HG03565 (cell line): ENCODE measurements around the gene ACSBG1.
"Not testable (repeated sequence)": the region's sequence is repeated elsewhere in the genome, so short reads cannot be mapped to it uniquely, and the experiment has no call there.

Experiments used
- ATAC-seq: cut with Tn5 transposase; IDR thresholded peaks from one replicate; pipeline ENCODE4 v1.9.1; 2021; ENCODE audit warnings: mild to moderate bottlenecking, moderate library complexity; ENCODE audit not compliant: unreplicated experiment

The ACSBG1 gene

DNA sequence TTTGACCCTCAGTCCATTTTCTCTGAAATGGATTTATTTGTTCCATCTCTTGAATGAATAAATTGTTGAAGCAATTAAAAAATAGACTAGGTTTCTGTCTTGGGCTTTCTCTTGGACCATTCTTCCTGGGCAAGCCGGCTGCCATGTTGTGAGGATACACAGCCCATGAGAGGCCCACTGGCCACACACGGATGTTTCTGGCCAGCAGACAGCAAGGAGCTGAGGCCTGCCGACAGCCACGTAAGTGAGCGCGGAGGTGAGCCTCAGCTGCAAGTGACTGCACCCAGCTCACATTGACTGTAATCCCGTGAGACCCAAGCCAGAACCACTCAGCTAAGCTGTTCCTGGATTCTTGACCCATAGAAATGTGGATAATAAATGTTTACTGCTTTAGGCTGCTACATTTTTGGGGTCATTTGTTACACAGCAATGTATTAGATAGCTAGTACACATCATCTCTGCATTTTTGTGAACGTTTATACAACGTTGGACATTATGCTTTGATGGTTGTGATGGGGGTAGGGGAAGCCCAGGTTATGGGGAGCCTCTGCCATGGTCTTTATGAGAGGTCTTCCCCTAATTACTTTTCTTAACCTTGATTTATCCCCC lies 62.4 kb downstream of the ACSBG1 start:
- no peak for ATAC-seq

DNA sequence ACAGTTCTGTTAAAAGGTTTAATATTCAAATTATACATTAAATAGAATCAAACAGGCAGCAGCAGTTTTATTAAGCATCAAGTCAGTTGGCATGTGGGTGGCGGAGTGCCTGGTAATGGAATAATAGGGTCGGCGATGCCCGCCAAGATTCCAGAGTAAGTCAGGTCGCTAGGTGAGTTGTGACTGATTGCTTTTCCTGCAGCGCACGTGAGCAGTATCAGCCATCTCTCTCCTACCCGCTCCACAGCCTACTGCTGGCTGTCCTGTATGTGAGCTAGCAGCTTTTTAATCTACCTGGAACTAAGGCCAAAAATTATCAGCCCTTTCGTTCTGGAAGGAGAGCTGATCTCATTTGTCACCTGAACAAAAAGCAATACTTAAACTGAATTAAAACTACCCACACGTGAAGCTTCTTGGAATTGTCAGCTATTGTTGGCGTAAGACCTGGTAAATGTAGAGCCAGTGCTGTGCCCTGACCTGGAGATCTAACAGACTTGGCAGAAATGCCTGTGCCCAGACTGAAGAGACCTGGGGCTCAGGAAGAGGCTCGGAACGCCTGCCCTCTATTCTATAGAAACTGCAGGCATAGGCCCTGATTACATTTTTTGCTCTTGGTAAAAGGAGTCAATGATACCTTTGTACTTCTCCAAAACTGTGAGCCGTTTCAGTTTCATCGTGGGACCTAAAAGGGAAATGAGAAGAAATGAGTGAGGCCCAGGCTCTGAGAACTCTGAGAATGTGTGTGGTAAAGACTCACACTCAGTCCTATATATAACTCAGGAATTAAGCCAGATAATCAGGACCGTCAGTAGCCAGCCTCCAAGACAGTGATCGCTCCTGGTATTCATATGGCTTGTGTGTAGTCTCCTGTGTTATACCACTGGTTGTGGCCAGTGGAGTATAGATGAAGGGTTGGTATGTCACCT lies 63.3 kb downstream of the ACSBG1 start:
- no peak for ATAC-seq

DNA sequence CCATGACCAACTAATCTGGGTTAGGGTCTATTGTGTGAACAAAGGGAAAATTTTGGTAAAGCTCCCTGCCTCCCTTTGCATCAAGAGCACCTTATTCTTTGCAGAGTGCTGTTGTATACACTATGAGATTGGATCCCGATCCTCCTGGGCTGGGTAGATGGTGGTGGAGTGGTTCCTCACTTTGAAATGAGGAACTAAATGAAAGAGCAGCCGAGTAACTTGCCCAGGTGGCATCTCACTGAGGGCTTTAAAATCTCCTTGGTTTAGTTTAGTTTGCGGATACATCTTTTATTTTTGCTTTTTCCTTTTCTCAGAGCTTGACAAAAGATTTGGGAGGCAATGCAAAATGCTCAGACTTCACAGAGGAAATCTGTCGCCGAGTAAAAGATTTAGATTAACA lies 65.8 kb downstream of the ACSBG1 start:
- no peak for ATAC-seq

- ATAC-seq, result peak; percentile 61
Measured at GRCh38 chr15:78167227-78167888, 67.0 kb downstream of the ACSBG1 start.

DNA sequence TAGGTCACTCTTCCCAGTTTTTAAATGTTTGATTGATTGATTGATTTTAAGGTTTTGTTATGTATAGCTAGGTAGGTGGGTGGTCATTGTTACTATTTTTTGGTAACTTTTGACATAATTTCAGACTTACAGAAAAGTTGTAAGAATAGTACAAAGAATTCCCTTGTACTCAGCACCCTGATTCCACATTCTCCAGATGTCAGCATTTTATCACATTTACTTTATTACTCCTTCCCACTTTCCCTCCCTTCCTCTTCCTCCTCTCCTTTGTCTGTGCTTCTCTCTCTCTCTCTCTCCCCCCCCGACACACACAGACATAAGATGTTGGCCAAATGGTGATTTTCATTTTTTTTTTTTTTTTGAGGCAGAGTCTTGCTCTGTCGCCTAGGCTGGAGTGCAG lies 70.4 kb downstream of the ACSBG1 start:
- ATAC-seq, result no peak

GRCh38 chr15:78162038-78162437 lies 72.3 kb downstream of the ACSBG1 start:
- ATAC-seq, result no peak

- ATAC-seq, result no peak
Measured at GRCh38 chr15:78159395-78159794, 75.0 kb downstream of the ACSBG1 start.

DNA sequence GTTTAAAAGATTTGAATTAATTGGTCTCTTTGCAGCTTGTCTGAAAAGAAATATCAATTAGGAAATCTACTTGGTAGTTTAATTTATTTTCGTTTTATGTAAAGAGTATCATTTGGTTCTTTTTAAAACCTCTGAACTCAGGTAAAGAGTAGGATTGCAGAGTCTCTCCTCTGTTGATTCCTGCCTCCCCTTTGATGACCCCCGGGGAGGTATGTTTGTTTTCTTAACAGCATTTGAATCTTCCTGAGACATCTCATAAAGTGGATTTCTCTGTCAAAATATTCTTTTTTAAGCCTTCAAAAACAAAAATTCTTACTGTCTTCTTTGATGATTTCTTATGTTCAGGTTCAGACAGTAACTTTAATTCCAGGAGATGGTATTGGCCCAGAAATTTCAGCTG lies 77.2 kb downstream of the ACSBG1 start:
- no peak for ATAC-seq

DNA sequence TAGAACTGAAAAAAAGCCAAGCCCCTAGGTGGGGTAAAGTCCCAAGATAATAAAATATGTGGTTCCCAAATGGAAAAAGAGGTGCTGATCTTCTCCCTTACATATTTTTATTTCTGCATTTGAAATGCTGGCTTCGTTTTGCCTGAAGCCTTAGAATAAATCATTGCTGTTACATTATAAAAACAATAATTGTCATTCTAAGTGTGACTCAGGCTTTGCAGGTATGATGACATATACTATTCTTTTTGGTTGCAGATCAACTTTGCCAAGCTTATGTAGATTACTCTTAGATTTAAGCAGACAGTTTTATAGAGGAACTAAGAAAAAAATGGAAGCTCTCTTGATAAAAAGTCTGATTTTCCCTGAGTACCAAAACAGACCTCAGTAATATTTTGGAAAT lies 77.7 kb downstream of the ACSBG1 start:
- no peak for ATAC-seq

GRCh38 chr15:78155355-78155939 lies 78.9 kb downstream of the ACSBG1 start:
- ATAC-seq, result no peak

- no peak for ATAC-seq
Measured at GRCh38 chr15:78154955-78155354, 79.4 kb downstream of the ACSBG1 start.

- ATAC-seq, result not testable (repeated sequence)
Measured at GRCh38 chr15:78151075-78151474, 83.3 kb downstream of the ACSBG1 start.

- ATAC-seq, result peak; percentile 27
Measured at GRCh38 chr15:78149805-78150751, 84.3 kb downstream of the ACSBG1 start.

GRCh38 chr15:78149068-78149804 lies 85.1 kb downstream of the ACSBG1 start, which contains the start of gene IDH3A:
TSS of gene IDH3A (plus strand) at chr15:78149362. CDS start at chr15:78149404, 42 bp downstream.
- ATAC-seq, result peak; percentile 83

DNA sequence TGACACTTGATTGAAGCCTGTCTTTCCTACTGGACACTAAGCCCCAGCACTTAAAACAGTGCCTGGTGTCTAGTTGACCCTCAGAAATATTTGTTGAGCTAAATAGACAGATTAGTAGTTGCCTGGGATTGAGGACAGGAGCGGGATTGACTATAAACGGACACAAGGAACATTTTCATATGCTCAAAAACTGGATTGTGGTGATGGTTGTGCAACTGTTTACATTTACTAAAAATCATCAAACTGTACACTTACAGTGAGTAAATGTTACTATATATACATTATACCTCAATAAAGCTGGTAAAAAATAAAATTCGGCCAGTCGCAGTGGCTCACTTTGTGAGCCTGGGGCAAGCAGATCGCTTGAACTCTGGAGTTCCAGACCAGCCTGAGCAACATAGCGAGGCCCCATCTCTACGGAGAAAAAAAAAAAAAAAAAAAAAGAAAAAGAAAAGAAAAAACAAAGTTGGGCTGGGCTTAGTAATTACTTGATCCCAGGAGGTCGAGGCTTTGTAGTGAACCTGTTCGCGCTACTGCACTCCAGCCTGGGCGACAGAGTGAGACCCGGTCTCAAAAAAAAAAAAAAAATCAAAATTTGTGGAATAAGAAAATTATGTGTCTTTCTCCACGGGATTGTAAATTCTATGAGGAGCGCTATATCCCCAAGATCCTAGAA lies 85.8 kb downstream of the ACSBG1 start:
- no peak for ATAC-seq

DNA sequence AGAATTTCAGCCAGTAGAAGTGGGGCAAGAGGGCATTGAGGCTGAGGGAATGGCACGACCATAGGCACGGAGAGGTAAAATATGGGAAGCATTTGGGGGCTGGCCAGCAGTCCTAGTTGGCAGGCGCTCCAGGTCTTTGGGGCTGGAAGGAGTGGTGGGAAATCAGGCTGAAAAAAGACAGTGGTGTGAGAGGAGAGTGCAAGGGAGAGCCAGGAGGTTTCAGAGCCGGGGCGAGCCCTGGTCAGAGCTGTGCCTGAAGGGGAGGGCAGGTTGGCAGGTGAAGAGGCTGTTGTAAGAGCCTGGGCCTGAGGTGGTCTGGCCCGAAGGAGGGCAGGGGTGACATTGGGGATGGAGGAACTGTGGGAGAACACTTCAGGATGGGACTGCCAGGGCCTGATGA lies 86.8 kb downstream of the ACSBG1 start:
- no peak for ATAC-seq

GRCh38 chr15:78146425-78147154 lies 87.8 kb downstream of the ACSBG1 start:
- ATAC-seq, result no peak

DNA sequence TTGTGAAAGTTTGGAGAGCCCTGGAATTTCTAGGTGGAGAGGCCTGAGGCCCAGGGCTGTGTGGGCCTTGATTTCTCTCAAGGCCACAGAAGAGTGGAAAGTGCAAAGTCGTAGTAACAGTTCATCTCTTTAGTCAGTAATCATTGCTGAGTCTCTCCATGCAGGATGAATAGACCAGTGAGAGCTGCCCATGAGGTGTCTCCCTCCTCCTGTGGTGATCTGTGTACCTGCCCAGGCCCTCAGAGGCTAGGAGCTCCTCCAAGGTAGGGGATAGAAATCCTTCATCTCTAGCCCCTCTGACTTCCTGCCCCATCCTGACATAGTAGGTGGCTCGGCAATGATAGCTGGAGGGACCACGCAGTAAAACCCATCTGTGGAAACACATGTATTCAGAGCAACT lies 92.0 kb downstream of the ACSBG1 start:
- ATAC-seq, result no peak
